ENCODE measurements around the gene FNBP1. TPM values are rescaled to one million over a fixed set of nuclear protein-coding genes. Genes with fewer than 3 reads are reported as not detected.
A peak's percentile ranks its signal among the peaks of the same experiment; 100 is the strongest.

FNBP1 gene
- total RNA-seq, 1 experiment from 2014 or later, result 36.5 TPM

DNA sequence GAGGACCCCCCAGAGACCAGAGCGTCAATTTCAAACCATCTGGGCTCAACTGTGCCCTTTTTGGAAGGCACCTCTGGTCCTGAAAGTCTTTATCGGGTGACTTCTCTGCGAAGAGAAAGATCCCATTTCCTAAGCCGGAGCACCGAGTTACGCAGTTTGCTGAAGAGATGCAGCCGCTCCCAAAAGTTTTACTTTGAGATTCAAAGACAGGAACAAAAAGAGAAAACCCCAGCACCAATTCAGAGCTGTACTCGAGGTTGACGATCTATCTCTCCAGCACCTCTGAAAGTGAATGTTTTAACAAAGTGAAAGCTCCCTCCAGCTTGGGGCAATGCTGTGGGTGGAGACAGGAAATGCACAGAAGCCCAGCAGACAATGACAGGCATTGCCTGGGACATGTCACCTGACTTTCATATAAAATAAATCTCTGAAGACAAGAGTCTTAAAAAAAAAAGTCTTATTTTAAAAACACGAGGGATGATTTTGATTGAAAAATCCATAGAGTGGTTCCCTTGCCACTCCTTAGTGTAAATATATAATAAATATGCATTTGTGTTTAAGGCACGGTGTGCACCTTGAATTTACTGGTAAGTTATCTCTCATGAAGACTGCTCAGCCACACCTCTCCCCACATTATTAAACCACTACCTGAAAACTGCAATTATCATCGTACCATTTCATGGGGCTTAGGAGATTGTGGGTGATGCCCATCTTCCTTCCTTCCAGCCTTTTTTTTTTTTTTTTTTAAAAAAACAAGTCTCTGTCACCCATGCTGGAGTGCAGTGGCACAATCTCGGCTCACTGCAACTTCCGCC is 79.9 kb downstream of the FNBP1 start:
- no peaks in the 10 kb centered on the region for H4K20me1 ChIP-seq (ENCODE audit: control insufficient read depth, insufficient read depth, insufficient read length)
- Mint-ChIP-seq H3K27me3 (ENCODE audit: low read depth) (no peaks in the 10 kb centered on the region), H3K4me1 (peaks cover 48 to 50% of the 10 kb centered on the region in 2 experiments), H3K9me3 (no peaks in the 10 kb centered on the region), H3K36me3 (ENCODE audit: insufficient read depth in 1 of 3, low read depth in 3 of 3) (peaks cover 0 to 9% (median 5%) of the 10 kb centered on the region in 3 experiments; a peak in 4 of 7 replicates), H3K27ac (peak overlapping the region; percentile 15 to 76 (median 49); a peak in 6 of 7 replicates), H3K4me3 (peak overlapping the region; percentile 3 to 55; a peak in 3 of 5 replicates)
- peaks cover 6% of the 10 kb centered on the region for H3K23me2 ChIP-seq (ENCODE audit: insufficient read length, low read depth, low read length, poor library complexity, severe bottlenecking)
- no peaks in the 10 kb centered on the region for H3K79me1 ChIP-seq (ENCODE audit: insufficient read depth, low read depth, low read length, poor library complexity, severe bottlenecking)
- peak overlapping the region; percentile 7 for H3K18ac ChIP-seq (ENCODE audit: insufficient read length, low read depth, low read length)
- H4K91ac ChIP-seq (ENCODE audit: insufficient read length, low read depth, low read length), result no peak overlapping the region
- no peak overlapping the region for H3T11ph ChIP-seq (ENCODE audit: low read length)
- peaks cover 17% of the 10 kb centered on the region for H3K4me1 ChIP-seq (ENCODE audit: insufficient read depth, low read length)
- no peak overlapping the region for H3K56ac ChIP-seq (ENCODE audit: insufficient read length, low read depth, low read length)
- H2BK120ac ChIP-seq (ENCODE audit: low read depth, low read length, poor library complexity, severe bottlenecking), result no peak overlapping the region
- no peak overlapping the region for H4K8ac ChIP-seq (replicated peaks; ENCODE audit: insufficient read length, low read depth, low read length)
- H4K5ac ChIP-seq (ENCODE audit: insufficient read length, low read depth, low read length), result no peak overlapping the region
- H3K27me3 ChIP-seq (ENCODE audit: insufficient read depth, low read length), result no peaks in the 10 kb centered on the region
- no peak overlapping the region; the same call in 1 of the 2 replicates for H3K4ac ChIP-seq (ENCODE audit: low read depth, low read length)
- peak overlapping the region; percentile 58 for H3K4me2 ChIP-seq (ENCODE audit: insufficient read depth, insufficient read length, low read length)
- no peak overlapping the region for H2BK20ac ChIP-seq (ENCODE audit: low read depth, low read length, poor library complexity, severe bottlenecking)
- WGBS (ENCODE audit: extremely low coverage, insufficient read length, low lambda C conversion rate), result no CpG with 5 or more reads among the region's 14 CpGs
- no peaks in the 10 kb centered on the region for H3K79me2 ChIP-seq (ENCODE audit: insufficient read depth, low read length)
- H2BK12ac ChIP-seq (ENCODE audit: insufficient read length, low read depth, low read length), result no peak overlapping the region
- TF ChIP-seq, protein P1, sequence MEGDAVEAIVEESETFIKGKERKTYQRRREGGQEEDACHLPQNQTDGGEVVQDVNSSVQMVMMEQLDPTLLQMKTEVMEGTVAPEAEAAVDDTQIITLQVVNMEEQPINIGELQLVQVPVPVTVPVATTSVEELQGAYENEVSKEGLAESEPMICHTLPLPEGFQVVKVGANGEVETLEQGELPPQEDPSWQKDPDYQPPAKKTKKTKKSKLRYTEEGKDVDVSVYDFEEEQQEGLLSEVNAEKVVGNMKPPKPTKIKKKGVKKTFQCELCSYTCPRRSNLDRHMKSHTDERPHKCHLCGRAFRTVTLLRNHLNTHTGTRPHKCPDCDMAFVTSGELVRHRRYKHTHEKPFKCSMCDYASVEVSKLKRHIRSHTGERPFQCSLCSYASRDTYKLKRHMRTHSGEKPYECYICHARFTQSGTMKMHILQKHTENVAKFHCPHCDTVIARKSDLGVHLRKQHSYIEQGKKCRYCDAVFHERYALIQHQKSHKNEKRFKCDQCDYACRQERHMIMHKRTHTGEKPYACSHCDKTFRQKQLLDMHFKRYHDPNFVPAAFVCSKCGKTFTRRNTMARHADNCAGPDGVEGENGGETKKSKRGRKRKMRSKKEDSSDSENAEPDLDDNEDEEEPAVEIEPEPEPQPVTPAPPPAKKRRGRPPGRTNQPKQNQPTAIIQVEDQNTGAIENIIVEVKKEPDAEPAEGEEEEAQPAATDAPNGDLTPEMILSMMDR (conservative IDR thresholded peaks at IDR 0.05), result no peak
- H3K14ac ChIP-seq (ENCODE audit: insufficient read depth, low read length), result peak overlapping the region; percentile 78; the same call in 1 of the 2 replicates
- H2AFZ ChIP-seq (ENCODE audit: low read length), result no peak overlapping the region
- no peak overlapping the region for H2AK5ac ChIP-seq (ENCODE audit: insufficient read length, low read length)
- H3K9ac ChIP-seq (ENCODE audit: extremely low read depth, insufficient read length, low read length), result peak overlapping the region; percentile 25
- H3K27ac ChIP-seq (ENCODE audit: insufficient read length, low read depth, low read length), result peak overlapping the region; percentile 81
- H3K9me3 ChIP-seq (ENCODE audit: control insufficient read depth, low read depth, low read length), result no peaks in the 10 kb centered on the region
- no peak overlapping the region for H3K23ac ChIP-seq (ENCODE audit: insufficient read length, low read depth, low read length)
- no peak overlapping the region for H2BK5ac ChIP-seq (ENCODE audit: insufficient read length, low read length)
- peak; percentile 59 for DNase-seq
- no peak overlapping the region for H2BK15ac ChIP-seq (ENCODE audit: low read depth, low read length)
